HG03378 (cell line): Measurements from ENCODE around the gene PARVB.

Experiments
- ATAC-seq: cut with Tn5 transposase; IDR thresholded peaks from one replicate; pipeline ENCODE4 v1.9.1; 2021; ENCODE audit warnings: mild to moderate bottlenecking, moderate library complexity; ENCODE audit not compliant: unreplicated experiment

PARVB gene

GRCh38 chr22:44086271-44087088 is 62.4 kb downstream of the PARVB start:
- no peak for ATAC-seq

DNA sequence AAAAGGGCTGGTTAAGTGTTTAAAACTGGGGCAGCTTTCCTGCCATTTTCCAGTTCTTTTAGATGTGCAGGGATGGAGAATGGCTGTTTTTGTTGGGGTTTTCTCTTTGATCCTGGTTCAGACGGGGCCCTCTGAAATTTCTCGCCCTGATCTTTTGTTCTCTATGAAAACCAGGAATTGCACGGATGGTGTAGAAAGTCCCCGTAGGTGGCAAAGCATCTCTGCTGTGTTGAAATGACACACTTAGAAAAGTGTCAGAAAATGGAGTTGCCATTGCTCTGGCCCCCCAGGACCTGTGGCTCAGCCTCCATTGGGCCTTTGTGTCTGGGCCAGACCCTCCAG is 63.0 kb downstream of the PARVB start:
- no peak for ATAC-seq

GRCh38 chr22:44088976-44089570 is 65.0 kb downstream of the PARVB start:
- ATAC-seq, result no peak

DNA sequence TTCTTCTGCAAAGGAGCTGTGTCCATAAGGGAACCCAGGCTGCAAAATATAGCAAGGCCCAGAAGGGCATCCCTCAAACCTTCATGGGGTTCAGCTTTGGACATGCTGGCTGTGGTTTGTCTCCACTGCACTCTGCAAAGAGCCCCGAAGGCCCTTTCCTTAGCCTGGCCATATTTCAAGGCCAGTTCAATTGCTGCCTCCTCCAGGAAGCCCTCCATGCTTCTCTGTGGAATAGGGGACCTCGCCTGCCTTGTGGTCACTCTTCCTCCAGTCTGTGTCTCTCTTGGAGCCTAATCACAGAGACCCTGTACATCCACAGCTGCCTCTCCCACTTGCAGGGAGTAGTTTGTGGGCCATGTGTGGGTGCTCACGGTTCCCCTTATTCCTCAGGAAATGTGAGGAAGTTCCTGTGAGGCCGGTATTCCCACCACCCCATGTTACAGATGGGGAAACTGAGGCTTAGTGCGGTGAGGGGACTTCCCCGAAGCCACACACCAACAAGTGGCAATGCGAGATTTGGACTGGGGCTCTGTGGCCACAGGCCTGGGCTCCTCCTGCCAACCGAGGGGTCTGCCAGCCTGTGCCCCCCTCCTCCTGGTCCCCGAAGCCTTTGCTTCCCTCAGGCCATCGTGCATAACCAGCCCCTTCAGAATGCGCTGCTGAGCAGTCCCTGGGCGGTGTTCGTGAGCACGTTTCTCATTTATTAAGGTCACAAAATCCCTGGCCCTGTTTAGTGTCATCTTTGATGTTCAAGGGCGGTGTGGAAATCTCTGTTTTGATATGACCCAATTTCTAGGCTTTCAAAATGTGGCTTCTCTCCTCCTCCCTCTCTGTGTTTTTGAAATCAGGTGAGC is 65.8 kb downstream of the PARVB start:
- no peak for ATAC-seq

GRCh38 chr22:44090571-44090905 is 66.4 kb downstream of the PARVB start:
- ATAC-seq, result no peak

DNA sequence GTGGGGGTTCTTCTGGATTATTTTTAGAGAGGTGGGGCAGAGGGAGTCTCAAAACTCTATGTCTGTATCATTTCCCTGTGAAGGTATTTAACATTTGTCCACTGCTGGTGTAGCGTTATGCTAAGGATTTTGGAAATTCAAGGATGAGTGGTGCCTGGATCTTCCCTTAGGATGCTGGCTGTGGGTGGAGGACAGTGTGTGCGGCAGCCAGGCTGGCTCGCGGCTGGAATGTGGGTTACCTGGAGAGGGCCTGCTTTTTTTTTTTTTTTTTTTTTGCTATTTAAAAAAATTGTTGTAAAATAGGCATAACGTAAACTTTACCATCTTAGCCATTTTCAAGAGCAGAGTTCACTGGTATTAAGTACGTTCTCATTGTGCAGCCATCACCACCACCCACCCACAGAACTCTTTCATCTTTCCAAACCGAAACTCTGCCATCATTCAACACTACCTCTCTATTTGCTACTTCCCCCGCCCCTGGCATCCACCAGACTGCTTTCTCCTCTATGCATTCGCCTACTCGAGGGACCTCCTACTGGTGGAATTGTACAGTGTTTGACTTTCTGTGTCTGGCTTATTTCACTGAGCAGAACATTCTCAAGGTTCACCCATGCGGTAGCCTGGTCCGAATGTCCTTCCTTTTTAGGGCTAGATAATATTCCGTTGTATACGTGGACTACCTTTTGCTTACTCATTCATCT is 67.1 kb downstream of the PARVB start:
- no peak for ATAC-seq

- no peak for ATAC-seq
Measured at GRCh38 chr22:44091751-44092150, 67.6 kb downstream of the PARVB start.

GRCh38 chr22:44092636-44093220 is 68.6 kb downstream of the PARVB start:
- no peak for ATAC-seq

DNA sequence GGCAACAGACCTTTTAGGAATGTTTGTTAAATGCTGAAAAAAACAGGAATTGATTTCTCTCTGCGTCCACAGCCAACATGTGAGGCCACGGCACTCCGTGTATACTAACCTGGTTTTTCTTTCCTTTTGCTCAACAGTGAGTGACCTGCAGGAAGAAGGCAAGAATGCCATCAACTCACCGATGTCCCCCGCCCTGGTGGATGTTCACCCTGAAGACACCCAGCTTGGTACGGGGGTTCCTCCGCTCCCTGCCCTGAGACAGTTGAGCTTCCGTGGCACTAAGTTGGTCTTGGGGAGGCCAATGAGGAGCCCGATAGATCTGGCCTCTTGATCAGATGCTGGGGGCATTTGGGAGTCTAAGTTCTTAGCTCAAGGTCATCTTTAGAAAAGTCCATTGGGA is 69.7 kb downstream of the PARVB start:
- ATAC-seq, result no peak

GRCh38 chr22:44094751-44095302 is 70.7 kb downstream of the PARVB start:
- ATAC-seq, result no peak

GRCh38 chr22:44096736-44097135 is 72.6 kb downstream of the PARVB start:
- ATAC-seq, result no peak

- ATAC-seq, result no peak
Measured at GRCh38 chr22:44097263-44098020, 73.3 kb downstream of the PARVB start.

GRCh38 chr22:44098021-44098739 is 74.1 kb downstream of the PARVB start:
- no peak for ATAC-seq

DNA sequence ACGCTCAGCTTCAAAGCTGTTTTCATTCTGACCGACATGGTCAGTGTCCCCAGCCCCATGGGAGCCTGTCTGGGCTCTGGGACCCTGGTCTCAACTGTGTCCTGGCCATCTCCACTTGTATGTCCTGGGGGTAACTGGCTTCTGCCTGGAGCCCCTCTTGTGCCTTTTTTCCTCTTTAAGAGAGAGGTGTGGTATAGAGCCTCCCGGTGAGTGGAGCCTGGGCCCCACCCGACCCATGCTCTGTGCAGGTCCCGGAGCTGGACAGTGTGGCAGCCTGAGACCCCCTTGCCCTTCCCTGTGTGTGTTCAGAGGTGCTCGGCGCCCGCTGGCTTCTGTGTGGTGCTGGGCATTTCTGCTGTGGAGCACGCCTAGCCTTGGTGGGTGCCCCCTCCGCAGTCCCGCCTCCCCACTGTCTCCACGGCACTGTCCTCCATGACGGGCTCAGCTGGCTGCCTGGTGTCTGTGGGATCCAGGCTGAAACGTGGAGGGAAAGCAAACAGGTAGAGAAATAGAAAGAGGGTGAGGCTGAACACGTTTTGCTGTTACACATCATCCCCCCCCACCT is 74.9 kb downstream of the PARVB start:
- no peak for ATAC-seq

- ATAC-seq, result no peak
Measured at GRCh38 chr22:44099696-44100095, 75.6 kb downstream of the PARVB start.

DNA sequence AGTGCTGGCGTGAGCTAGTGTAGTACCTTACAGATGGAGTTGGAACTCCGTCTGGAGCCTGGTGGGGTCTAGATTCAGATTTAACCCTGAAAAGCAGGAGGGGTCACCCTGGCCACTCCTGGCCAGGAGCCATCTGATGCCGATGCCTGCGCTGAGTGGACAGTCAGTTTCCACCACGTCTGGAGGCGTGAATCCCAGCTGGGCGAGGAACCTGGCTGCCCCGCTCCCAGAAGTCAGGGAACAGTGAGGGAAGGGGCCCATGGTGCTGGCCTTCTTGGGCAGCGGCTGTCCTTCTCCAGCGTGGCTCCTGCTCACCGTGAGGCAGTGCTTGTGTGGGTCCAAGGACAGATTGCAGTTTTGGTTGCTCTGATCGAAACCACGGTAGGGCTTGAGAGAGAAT is 76.3 kb downstream of the PARVB start:
- ATAC-seq, result no peak

DNA sequence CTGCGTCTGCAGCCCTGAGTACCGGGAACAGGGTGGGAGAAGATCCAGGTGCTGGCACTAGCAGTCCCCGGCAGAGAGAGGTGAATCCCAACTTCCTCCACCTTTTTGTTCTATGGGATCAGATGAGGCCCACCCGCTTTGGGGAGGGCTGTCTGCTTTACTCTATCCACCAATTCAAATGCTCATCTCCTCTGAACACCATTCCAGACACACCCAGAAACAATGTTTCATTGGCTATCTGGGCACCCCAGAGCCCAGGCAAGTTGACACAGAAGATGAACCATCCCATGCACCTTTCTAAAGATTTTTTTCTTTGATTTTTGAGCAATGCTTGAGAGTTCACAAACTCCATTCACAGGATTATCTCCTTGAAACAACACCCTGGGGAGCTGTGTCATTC is 78.0 kb downstream of the PARVB start:
- no peak for ATAC-seq

DNA sequence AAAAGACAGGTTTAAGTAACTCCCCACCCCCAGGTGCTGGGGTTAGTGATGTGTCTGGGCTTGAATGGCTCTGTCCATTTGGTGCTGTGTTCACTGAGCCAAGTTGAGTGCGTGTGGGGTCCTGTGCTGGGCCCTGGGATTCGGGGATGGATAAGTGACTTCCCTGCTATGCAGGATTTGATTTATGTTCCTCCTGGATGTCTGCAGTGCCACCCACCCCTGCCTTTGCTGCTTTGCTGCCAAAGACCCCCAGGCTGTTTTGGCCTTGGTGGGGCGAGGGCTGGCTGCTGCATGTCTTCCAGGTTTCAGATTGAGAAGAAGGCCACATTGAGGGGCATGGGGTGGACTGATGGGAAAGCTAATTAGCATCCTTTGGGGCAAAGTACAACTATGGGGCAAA is 78.8 kb downstream of the PARVB start:
- ATAC-seq, result no peak
